Gastrocnemius medialis (tissue), 4 donors: ENCODE measurements around the gene GUK1.

ENCODE experiments used
- CTCF ChIP-seq, 5 experiments: fragments of 450-650 bp in 3 of 5; fragments of 200-600 bp in 2 of 5; sonication (generic) in 2 of 5; IDR thresholded peaks in 4 of 5; conservative IDR thresholded peaks in 1 of 5; 1 replicate in 4 of 5; 2 replicates in 1 of 5; pipeline ENCODE4 v1.5.1; 2016 to 2019; ENCODE audit warnings: antibody characterized with exemption in 5 of 5, mild to moderate bottlenecking in 3 of 5, moderate library complexity in 3 of 5
- POLR2A ChIP-seq, 2 donors: fragments of 450-650 bp; IDR thresholded peaks; one replicate each; pipeline ENCODE4 v1.6.1; 2017; ENCODE audit warnings: antibody characterized with exemption in 2 of 2, mild to moderate bottlenecking in 2 of 2, moderate library complexity in 2 of 2

GRCh38 chr1:228104526-228105269, 35.4 kb upstream of the GUK1 start:
- TF ChIP-seq CTCF (IDR thresholded peaks at IDR 0.05 in 4 of 5, conservative IDR thresholded peaks at IDR 0.05 in 1 of 5) (no peak), POLR2A (IDR thresholded peaks at IDR 0.05) (no peak)
